Hematopoietic multipotent progenitor cell treated with erythropoietin and hydrocortisone succinate and interleukin-3 and kit ligand, for 15 days (in vitro differentiated cells): ENCODE results near the gene RCOR3.

Experiments used
- DNase-seq: peaks from one replicate; pipeline ENCODE4 v3.0.0-alpha.2; 2015; ENCODE audit warnings: low spot score

The RCOR3 gene

DNA sequence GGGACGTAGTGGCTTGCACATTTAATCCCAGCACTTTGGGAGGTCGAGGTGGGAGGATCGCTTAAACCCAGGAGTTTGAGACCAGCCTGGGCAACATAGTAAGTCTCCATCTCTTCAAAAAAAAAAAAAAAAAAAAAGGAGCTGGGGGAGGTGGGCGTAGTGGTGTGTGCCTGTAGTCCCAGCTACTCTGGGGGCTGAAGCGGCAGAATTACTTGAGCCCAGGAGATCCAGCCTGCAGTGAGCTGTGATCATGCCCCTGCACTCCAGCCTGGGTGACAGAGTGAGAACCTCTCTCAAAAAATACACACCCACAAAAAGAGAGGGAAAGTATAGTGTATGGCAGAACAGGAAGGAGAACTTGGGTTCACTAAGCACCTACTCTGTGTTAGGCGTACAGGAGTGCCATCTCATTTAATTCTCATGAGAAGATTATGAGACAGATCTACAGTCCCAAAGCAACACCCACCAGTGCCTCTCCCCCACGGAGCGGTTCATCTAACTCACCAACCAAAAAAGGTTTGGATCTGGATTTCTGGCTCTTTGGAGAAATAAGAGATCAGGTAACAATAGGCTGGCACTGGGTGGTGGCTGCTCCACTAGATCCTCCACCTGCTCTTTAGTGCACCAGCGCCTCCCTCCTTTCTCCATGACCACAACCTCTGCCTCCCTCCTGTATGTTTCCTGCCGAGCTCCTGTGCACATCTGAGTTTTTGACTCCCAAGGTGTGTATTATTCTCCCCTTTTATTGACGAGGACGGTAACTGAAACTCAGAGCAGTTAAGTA, 66.0 kb downstream of the RCOR3 start:
- DNase-seq: no peak

DNA sequence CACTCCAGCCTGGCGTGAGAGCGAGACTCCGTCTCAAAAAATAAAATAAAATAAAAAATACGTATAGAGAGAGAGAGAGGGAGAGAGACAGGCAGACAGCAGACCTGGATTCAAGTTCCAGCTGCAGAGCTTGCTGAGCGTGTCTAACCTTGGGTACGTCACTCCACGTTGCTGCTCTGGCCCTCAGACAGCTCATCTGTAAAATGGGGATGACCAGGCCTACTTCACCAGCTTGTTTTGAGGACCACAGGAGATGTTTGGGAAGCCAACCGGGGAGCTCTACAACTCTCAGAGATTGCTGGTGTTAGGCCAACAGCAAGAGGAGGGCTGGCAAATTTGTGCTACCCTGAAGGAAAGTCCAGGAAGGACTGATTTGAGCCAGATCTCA, 67.0 kb downstream of the RCOR3 start:
- DNase-seq: no peak

DNA sequence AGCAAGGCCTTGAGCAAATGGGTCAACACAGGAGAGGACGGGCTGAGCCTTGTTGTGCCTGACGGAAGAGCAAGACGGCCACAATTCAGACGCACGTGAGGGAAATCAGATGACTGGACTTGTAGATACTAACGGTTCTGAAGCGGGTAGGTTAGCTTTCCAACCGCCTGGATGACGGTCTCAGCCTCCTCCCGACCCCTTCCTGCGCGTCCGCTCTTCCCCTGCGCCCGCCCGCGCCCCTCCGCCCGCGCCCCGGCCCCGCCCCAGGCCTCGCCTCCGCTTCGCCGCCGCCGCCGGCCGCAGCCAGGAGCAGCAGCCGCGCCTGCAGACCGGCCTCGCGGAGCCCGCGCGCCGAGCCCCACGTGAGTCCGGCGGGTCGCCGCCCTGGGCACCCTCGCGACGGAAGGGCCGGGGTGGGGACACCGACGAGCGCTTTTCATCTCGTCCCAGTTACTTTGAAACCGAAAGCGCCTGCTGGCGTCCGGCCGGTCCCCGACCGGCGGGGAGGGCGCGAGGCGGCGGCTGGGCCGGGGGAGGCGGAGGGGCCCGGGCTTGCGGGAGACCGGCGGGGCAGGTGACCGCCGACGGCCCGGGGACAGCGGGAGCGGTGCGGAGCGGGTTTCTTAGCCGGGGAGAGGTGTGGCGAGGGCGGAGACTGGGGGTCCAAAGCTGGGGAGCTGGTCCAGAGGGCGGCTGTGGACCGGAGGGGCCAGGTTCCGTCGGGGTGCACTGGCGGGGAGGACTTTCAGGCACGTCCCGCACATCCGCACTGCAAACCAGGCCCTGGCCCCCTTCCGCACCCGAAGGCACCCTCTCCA, 67.6 kb downstream of the RCOR3 start, which contains the start of gene TRAF5:
TSS of gene TRAF5 (plus strand) at position 306 of the 818 bp plus-strand sequence. CDS start 26,407 bp downstream, outside the sequence.
- DNase-seq: no peak

DNA sequence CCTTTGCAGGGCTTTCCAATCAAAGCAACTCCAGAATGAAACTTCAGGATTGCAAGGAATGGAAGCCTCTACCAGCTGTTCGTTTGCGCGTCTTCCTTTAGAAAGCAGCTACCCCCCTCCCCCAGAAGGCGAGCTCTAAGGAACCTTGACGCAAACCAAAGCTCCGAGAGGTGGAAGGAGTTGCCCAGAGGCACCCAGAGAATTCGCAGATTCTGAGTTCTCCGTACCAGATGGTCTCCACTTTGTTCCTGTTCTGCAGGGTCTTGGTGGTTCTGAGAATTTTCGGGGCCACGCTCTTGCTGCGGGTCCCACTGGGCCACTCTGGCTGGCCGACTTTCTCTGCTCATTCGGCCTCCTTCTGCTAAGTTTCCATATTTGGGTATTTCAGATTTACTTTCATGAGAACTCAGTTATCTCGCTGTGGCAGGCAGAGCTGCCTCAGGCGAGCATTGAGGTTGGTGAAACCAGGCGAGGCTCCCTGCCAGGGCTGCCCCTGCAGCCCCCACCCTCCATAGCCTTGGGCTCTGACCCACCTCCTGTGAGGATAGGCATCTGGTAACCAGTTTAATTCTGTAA, 68.3 kb downstream of the RCOR3 start:
- no peak for DNase-seq

DNA sequence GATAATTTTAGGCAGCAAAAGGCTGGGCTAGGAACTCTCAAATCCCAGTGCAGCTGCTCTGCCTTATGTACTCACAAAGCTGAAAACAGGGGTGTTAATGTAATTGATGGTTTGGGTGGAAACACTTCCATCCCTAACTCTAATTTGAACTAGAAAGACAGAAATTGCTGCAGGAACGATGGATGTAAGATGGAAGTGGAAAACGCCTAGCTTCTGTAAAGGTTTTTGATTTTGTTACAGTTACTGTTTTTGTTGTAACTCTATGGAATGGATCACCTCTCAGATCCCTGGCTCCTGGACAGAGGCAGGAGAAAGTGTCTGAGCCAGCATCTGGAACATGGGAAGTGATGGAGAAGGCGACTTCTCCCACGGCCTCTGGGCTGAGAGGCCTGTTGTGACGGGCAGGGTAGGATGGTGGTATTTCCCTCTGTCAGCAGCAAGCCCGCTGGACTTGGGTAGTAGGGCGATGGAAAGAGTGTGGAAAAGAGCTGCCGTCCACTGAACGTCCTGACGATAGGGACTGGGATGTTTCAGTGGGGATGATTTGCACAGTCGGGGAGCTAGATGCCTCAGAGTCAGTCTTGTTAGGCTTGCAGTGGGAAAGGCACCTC, 69.0 kb downstream of the RCOR3 start:
- no peak for DNase-seq

DNA sequence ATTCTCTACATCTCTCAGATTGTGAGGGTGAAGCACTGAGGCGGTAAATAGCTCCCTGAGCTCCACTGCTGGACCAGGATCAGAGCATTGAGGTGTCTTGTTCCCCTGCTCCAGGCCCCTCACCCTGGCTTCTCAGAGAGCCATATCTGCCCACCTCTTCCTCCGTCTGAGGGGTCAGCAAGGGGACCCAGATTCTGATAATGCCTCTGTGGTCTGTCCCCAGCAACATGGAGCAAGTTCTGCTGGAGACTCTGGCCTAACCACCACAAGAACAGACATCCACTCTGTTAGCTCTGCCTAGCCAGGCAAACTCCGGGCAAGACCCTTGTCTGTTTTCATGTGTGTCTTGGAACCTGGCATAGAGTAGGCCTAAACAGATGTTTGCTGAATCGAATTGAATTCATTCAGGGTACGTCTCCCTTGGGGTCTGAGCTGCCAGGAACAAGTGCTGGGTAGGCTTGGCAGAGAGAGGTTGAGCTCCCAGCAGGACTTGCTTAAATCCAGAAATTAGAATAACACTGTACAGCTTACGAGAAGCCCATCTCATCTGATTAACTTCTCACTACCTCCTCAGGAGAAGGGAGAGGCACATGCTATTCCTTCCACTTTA, 69.8 kb downstream of the RCOR3 start:
- no peak for DNase-seq

DNA sequence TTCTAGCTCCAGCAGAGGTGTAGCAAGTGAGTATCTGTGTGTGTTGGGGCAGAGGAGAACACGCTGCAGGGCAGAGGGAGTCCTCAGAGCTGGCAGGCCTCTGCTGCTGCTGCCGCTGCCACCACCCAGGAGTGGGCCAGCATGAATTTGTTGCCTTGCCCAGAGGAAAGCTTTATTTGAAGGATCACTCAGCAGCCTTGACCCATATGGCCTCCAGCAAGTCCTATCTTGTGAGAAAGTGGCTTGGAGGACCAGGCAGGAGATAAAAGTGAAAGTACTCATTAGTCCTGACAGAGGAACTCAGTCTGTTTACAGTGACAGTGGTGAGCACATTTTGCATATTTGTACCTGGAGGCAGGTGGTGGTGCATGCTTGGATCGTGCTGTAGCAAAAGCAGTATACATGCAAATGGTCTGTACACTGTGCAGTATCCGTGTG, 70.6 kb downstream of the RCOR3 start:
- DNase-seq: no peak

DNA sequence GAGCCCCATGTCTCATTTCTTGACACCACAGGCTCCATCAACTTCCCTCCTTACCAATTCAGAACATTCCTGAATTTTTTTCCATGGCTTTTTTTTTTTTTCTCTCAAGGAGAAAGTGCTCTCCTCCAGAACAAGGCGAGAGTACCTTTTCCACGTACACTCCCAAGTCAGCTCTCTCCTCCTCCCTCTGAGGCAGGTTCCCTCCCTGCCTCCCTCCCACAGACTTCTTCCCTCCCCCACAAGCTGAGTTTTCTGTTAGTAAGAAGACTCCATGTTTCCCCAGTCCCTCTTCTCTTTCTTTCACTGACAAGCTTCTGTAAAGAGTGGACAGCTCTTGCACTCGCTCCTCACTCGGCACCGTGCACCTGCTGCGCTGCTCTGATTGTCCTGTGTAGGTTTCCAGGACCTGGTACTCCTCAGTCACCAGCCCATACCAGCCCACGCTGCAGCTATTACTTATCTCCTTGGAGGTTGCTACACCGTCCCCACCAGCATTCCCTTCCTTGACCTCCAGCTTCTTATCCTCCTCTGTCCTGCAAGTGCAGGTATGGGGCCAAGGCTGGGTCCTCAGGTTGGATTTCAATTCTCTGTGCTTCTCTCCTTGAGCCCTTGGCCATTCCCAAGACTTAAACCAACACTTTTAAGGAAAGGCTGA, 71.2 kb downstream of the RCOR3 start:
- no peak for DNase-seq

DNA sequence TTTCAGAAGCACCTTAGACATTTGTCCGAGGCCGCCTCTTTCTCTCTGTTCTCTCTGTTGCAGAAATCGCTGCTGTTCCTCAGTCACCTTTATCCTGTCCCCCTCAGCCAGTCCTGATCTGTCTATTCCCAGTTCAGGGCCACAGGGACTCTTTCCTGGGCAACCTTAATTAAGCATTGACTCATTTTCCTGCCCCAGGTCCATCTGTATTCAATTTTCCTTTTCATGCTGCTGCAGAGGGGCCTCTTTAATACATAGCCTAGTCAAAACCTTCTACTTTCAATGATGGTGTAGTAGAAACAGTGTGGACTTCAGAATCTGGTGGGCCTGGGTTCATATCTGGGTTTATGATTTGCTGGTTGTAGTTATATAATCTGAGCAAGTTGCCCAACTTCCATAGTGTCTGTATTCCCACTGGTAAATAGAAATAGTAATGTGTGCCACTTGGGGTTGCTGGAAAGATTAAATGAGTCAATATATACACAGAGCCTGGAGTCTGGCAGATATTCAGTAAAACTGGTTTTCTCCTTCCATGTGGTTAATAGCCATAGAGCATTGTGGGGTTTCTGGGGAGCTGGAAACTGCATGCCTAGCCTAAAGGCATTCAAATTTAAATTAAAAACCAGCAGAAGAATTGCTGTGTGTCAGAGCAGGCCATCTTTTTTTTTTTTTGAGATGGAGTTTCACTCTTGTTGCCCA, 72.0 kb downstream of the RCOR3 start:
- DNase-seq: no peak

DNA sequence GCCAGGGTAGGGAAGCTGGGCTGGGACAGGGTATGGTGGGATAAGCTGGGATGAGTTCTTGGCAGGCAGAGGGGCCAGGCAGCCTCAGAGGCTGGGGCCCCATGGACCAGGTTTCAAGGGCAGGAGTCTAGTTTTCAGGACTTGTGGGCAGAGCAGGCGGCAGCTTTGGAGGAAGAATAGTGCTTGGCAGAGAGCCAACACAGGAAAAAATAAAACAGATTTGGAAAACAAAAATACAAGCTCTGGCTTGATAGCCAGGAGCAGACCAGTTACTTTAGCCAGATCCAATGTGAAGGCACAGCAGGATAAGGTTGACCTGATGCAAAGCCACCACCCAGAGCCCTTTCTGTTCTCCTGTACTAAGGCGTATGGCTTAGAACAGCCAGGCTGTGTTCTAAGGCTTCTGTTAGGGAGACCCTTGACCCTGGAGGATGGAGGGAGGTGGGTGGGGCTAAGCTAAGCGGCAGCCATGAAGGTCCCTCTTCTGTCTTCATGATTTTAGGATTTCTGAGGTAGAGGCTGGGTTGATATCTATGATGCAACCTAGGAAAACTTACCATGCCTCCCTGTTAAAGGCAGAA, 73.0 kb downstream of the RCOR3 start:
- DNase-seq: no peak

DNA sequence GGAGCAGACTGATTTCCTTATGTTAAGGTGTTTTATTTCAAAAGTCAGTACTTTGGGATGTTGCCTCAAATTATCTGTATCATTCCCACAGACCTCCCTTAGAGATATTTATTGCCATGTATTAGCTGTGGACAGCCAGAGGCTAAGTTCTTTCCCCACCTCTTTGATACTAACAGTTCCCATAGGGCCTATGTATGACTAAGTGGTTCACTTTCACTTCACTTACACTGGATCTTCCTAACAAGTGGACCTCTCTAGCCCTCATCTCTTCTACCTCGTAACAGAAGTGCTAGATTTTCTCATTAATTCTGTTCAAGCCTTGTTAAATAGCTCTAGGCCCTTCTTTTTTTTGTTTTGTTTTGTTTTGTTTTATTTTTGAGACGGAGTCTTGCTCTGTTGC, 73.7 kb downstream of the RCOR3 start:
- no peak for DNase-seq

DNA sequence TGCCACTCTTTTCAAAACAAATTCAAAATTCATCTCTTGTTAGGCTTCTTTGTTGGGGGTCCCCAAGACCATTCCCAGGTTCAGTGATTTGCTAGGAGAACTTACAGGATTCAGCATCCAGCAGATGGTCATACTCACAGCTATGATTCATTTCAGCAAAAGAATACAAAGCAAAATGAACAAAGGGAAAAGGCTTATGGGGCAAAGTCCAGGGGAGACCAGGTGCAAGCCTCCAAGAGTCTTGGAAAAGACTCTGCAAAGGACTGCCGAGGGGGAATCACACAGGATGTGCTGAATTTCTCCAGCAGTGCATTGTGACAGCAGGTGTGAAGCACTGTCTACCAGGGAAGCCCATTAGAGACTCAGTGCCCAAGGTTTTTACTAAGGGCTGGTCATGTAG, 74.7 kb downstream of the RCOR3 start:
- DNase-seq: no peak

DNA sequence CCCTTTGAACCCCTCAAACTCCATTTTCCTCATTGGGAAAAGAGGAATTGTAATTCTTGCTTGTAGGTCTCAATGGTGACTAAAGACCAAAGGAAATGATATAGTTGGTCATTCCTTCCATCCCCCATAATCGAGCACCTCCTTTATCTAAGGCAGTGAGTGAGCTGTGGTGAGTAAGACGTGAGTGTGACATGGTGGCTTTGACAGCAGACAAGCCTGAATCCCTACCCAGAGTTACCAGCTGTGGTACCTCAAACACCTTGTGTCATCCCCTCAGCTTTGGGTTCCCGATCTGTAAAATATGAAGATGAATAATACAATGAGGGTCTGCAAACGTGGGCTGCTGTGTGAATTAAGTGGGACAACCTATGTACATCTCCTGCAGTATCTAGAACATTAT, 75.8 kb downstream of the RCOR3 start:
- no peak for DNase-seq

DNA sequence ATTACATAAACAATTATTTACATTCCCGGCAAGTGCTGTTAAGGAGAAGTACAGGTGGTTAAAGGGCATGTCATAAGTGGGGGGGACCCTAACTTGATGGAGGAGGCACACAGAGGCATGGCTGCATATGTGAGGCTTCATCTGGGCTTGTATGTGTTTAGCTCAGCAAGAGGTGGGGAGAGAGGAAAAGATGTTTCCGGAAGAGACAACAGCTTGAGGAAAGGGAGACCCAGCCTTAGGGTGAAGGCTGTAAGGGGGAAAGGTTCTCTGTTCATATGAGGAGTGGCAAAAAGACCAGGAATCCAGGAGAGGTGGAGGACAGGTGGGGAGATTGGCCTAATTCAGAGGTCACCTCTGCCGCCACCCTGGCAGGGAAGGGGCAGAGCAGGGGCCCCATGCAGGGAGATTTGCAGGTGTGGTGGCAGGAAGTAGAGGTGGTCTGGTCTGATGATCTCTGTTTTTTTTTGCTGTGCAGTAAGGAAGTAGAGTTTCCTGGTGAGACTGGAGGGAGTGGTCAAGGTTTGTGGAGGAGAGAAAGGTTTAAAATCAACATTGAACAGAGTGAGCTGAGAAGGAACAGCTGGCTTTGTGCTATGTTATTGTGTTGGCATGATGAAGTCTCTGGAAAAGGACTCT, 76.5 kb downstream of the RCOR3 start:
- DNase-seq: no peak

DNA sequence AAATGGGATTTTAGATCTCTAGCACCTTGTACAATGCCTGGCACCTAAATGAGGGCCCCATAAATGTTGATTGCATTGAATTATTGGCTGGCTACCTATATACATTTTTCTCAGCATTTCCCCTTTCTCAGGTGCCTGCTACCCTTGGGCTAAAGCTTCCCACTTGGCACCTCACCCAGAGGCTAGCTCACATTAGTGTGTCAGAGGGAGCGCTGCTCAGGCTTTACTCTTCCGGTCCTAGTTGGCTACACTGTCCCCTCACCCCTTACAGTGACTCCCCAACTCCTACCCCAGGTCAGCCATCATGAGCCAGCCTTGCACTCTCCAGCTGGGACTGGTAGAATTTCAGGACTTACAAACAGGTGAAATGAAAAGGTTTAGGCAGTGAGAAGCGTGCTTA, 77.0 kb downstream of the RCOR3 start:
- DNase-seq: no peak

DNA sequence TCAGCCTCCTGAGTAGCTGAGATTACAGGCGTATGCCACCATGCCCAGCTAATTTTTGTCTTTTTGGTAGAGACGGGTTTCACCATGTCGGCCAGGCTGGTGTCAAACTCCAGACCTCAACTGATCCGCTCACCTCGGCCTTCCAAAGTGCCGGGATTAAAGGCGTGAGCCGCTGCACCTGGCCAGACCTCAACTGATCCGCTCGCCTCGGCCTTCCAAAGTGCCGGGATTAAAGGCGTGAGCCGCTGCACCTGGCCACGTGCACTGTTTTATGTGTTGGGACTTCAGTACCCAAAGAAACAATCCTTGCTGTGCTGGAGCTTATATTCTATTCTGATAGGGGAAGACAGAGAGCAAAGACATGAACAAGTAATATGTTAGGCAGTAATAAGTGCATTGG, 77.6 kb downstream of the RCOR3 start:
- DNase-seq: no peak

DNA sequence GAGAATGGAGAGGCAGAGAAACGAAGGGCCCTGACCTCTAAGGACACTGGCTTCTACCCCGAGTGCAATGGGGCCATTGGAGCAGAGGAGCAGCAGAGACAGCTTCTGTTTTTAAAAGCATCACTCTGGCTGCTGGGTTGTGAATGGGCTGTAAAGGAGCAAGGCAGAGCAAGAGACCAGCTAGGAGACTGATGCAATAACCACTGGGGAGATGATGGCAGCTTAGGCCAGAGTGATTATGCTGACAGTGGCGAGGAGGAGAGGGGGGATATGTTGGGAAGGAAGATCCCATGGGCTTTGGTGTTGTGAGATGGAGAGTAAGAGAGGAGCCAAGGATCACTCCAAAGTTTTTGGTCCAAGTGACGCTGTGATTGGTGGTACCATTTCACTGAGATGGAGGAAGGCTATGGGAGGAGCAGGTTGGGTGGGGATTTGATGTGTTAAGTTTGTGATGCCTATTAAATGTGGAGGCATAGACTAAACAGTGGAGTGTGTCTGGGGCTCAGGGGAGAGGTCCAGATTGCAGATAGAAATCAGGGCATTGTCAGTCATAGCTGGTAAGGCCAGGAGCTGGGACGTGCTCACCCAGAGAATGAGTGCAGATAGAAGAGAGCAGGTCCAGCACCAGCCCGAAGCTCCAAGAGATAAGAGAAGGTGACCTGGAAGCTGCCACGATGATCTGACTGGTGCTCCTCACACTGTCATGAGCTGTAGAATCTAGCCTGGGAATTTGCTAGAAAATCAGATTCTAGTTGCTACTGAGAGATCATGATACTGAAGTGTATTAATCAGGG, 78.5 kb downstream of the RCOR3 start:
- no peak for DNase-seq

DNA sequence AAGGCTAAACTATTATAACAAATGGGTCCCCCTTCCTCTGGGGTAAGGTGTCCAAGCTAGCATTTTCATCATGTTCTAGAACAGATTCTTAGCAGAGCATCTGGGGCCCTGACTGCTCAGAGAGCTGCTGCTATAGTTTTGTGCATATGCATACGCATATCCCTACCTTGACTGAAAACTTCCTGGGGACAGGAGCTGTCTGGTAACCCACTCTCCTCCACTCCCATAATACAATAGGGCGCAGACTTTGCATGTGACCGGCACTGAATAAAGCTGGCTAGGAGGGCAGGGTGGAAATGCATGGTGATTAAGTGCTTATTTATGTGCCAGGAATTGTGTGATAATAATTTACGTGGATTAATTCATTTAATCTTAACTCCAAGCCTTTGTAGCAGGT, 79.1 kb downstream of the RCOR3 start:
- DNase-seq: no peak

DNA sequence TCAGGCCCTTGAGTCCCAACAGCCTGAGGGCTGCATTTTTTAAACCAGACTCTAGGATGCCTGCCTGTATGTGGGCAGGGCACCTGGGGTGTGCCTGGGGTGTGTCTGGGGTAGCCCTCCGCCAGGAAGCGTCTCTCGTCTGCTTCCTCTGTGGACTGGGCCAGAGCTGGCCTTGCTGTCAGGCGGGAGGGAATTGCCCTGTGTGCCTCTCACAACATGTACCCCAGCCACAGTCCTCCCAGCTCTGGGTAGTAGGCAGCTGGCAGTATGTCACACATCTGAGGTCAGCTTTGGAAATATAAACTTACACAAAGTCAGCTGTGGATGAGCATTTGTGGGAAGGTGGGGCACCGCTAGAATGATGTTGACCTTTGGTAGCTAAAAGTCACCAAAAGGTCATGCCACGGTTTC, 80.5 kb downstream of the RCOR3 start:
- DNase-seq: no peak
